SIG-M5 (cell line): ENCODE measurements around the gene NEU1.
"Not testable (repeated sequence)": the region's sequence is repeated elsewhere in the genome, so short reads cannot be mapped to it uniquely, and the experiment has no call there.

Experiments used
- DNase-seq: peaks from one replicate; lab custom pipeline; 2025; lab: John Stamatoyannopoulos, UW

NEU1 gene

GRCh38 chr6:31862344-31863235 lies at the start of gene NEU1:
NEU1 (minus strand) TSS chr6:31862821; CDS start chr6:31862776, 45 bp downstream.
- peak; percentile 97 for DNase-seq

- DNase-seq: no peak
These were observed 49.4 kb upstream of the NEU1 start for GRCh38 chr6:31911826-31912585.

- DNase-seq: not testable (repeated sequence)
These were observed 46.7 kb upstream of the NEU1 start for GRCh38 chr6:31909298-31909697.

- DNase-seq: no peak
These were observed 46.2 kb upstream of the NEU1 start for GRCh38 chr6:31908791-31909190.

- DNase-seq: not testable (repeated sequence)
These were observed 45.6 kb upstream of the NEU1 start for GRCh38 chr6:31908255-31908654.

- DNase-seq: peak; percentile 57
These were observed 44.7 kb upstream of the NEU1 start for GRCh38 chr6:31907158-31907813.

- not testable (repeated sequence) for DNase-seq
These were observed 44.1 kb upstream of the NEU1 start for GRCh38 chr6:31906727-31907126.

GRCh38 chr6:31906122-31906521 lies 43.5 kb upstream of the NEU1 start:
- no peak for DNase-seq

GRCh38 chr6:31905041-31905440 lies 42.4 kb upstream of the NEU1 start:
- no peak for DNase-seq

GRCh38 chr6:31903957-31904356 lies 41.3 kb upstream of the NEU1 start:
- no peak for DNase-seq

GRCh38 chr6:31901953-31902643 lies 39.5 kb upstream of the NEU1 start, which contains the start of gene ZBTB12:
ZBTB12 (minus strand) TSS chr6:31902086; CDS start chr6:31901305, 781 bp downstream.
- no peak for DNase-seq

GRCh38 chr6:31901415-31901952 lies 38.9 kb upstream of the NEU1 start:
- DNase-seq: no peak

- DNase-seq: no peak
These were observed 38.3 kb upstream of the NEU1 start for GRCh38 chr6:31900917-31901414.

- no peak for DNase-seq
These were observed 37.5 kb upstream of the NEU1 start for GRCh38 chr6:31899882-31900722.

- DNase-seq: no peak
These were observed 36.6 kb upstream of the NEU1 start for GRCh38 chr6:31899215-31899614.

GRCh38 chr6:31898383-31899011 lies 35.9 kb upstream of the NEU1 start:
- DNase-seq: no peak

GRCh38 chr6:31897612-31898382 lies 35.2 kb upstream of the NEU1 start, which contains the start of gene EHMT2:
EHMT2 (minus strand) TSS chr6:31897698; CDS start chr6:31897677, 21 bp downstream.
- DNase-seq: peak; percentile 32

- no peak for DNase-seq
These were observed 34.4 kb upstream of the NEU1 start for GRCh38 chr6:31896856-31897611.
